ENCODE results near the gene GANC. TPM values are rescaled to one million over a fixed set of nuclear protein-coding genes. Genes with fewer than 3 reads are reported as not detected.
"Not testable (repeated sequence)": the region's sequence is repeated elsewhere in the genome, so short reads cannot be mapped to it uniquely, and the experiment has no call there.

Gene GANC
- total RNA-seq, 1 experiment from 2014 or later = 18.5 TPM

DNA sequence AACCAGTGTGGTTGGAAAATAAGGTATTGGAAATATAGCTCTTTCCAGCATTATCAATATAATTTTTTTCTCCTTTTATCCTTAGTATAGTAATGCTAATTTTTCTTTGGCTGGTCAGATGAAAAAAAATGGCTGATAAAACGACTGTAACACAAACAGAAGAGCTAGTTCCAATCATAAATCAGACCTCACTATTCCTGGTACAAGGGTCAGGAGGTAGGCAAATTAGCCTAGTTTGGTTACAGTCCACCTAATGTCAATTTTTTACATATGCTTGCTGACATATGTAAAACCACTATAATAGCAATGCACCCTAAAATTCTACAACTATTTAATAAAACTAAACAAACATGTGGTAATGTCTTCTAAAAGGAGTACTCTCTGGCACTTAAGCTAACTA, 45.0 kb upstream of the GANC start:
- CTCF ChIA-PET = no interaction called here
- no peak for ATAC-seq
- POLR2A ChIA-PET = no interaction called here
- H3K4me3 Mint-ChIP-seq = no peak overlapping the region
- peaks cover 26% of the 10 kb centered on the region for H3K36me3 Mint-ChIP-seq
- no peaks in the 10 kb centered on the region for H3K4me1 Mint-ChIP-seq
- no peaks in the 10 kb centered on the region for H3K9me3 Mint-ChIP-seq
- TF ChIP-seq PRRX2 (CRISPR knock-in tag; IDR thresholded peaks at IDR 0.05) = no peak
- TF ChIP-seq SOX15 (CRISPR knock-in tag; IDR thresholded peaks at IDR 0.05) = no peak
- no peak for TF ChIP-seq AR (CRISPR knock-in tag; IDR thresholded peaks at IDR 0.05)
- no peak for TF ChIP-seq ZNF138 (CRISPR knock-in tag; conservative IDR thresholded peaks at IDR 0.05)
- no peak for TF ChIP-seq ZNF512 (CRISPR knock-in tag; IDR thresholded peaks at IDR 0.05; ENCODE audit: borderline replicate concordance)
- no peak for TF ChIP-seq ZBTB21 (CRISPR knock-in tag; IDR thresholded peaks at IDR 0.05; ENCODE audit: borderline replicate concordance)
- TF ChIP-seq ZNF121 (CRISPR knock-in tag; IDR thresholded peaks at IDR 0.05) = no peak
- TF ChIP-seq, protein P1, sequence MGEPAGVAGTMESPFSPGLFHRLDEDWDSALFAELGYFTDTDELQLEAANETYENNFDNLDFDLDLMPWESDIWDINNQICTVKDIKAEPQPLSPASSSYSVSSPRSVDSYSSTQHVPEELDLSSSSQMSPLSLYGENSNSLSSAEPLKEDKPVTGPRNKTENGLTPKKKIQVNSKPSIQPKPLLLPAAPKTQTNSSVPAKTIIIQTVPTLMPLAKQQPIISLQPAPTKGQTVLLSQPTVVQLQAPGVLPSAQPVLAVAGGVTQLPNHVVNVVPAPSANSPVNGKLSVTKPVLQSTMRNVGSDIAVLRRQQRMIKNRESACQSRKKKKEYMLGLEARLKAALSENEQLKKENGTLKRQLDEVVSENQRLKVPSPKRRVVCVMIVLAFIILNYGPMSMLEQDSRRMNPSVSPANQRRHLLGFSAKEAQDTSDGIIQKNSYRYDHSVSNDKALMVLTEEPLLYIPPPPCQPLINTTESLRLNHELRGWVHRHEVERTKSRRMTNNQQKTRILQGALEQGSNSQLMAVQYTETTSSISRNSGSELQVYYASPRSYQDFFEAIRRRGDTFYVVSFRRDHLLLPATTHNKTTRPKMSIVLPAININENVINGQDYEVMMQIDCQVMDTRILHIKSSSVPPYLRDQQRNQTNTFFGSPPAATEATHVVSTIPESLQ (CRISPR knock-in tag; IDR thresholded peaks at IDR 0.05) = no peak
- TF ChIP-seq, protein P2, sequence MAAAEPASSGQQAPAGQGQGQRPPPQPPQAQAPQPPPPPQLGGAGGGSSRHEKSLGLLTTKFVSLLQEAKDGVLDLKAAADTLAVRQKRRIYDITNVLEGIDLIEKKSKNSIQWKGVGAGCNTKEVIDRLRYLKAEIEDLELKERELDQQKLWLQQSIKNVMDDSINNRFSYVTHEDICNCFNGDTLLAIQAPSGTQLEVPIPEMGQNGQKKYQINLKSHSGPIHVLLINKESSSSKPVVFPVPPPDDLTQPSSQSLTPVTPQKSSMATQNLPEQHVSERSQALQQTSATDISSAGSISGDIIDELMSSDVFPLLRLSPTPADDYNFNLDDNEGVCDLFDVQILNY (CRISPR knock-in tag; IDR thresholded peaks at IDR 0.05) = no peak
- no peak for TF ChIP-seq NR3C1 (CRISPR knock-in tag; conservative IDR thresholded peaks at IDR 0.05; ENCODE audit: low read depth)
- TF ChIP-seq ZNF532 (CRISPR knock-in tag; IDR thresholded peaks at IDR 0.05; ENCODE audit: borderline replicate concordance) = no peak
- no peak for TF ChIP-seq JUN (CRISPR knock-in tag; IDR thresholded peaks at IDR 0.05)
- TF ChIP-seq ZNF317 (CRISPR knock-in tag; IDR thresholded peaks at IDR 0.05; ENCODE audit: borderline replicate concordance, low read depth) = no peak
- no peak for TF ChIP-seq ZNF219 (CRISPR knock-in tag; IDR thresholded peaks at IDR 0.05; ENCODE audit: borderline replicate concordance)
- TF ChIP-seq MAX (CRISPR knock-in tag; IDR thresholded peaks at IDR 0.05) = no peak
- TF ChIP-seq KAT7 (CRISPR knock-in tag; IDR thresholded peaks at IDR 0.05; ENCODE audit: borderline replicate concordance) = no peak
- no peak for TF ChIP-seq GRHL2 (CRISPR knock-in tag; IDR thresholded peaks at IDR 0.05; ENCODE audit: insufficient replicate concordance, severe bottlenecking)
- no peak for TF ChIP-seq MYBL2 (CRISPR knock-in tag; IDR thresholded peaks at IDR 0.05)
- no peak for TF ChIP-seq FOXK1 (CRISPR knock-in tag; IDR thresholded peaks at IDR 0.05)
- no peak for DNase-seq (ENCODE audit: low spot score)
- no peak overlapping the region for H3K27ac Mint-ChIP-seq
- no peaks in the 10 kb centered on the region for H3K27me3 Mint-ChIP-seq (ENCODE audit: low read depth)

GRCh38 chr15:42228981-42229380, 44.0 kb upstream of the GANC start:
- CTCF ChIA-PET; H3K4me3 Mint-ChIP-seq; DNase-seq (ENCODE audit: low spot score); ATAC-seq; H3K9me3 Mint-ChIP-seq; POLR2A ChIA-PET; H3K27ac Mint-ChIP-seq; H3K27me3 Mint-ChIP-seq (ENCODE audit: low read depth); H3K4me1 Mint-ChIP-seq: not testable (repeated sequence)
- peaks cover 23% of the 10 kb centered on the region for H3K36me3 Mint-ChIP-seq

Measured in WTC11 (cell line).